Skeletal muscle cell (primary cell): ENCODE results near the gene OLFML1.

Experiments
- DNase-seq: peaks from one replicate; pipeline ENCODE4 v3.0.0-alpha.2; 2010; ENCODE audit warnings: low read depth
- H3K4me3 ChIP-seq: 2 replicates; pipeline ENCODE4 v1.5.1; 2011; ENCODE audit warnings: low read depth, mild to moderate bottlenecking, control low read depth, low read length, moderate library complexity

Gene OLFML1

DNA sequence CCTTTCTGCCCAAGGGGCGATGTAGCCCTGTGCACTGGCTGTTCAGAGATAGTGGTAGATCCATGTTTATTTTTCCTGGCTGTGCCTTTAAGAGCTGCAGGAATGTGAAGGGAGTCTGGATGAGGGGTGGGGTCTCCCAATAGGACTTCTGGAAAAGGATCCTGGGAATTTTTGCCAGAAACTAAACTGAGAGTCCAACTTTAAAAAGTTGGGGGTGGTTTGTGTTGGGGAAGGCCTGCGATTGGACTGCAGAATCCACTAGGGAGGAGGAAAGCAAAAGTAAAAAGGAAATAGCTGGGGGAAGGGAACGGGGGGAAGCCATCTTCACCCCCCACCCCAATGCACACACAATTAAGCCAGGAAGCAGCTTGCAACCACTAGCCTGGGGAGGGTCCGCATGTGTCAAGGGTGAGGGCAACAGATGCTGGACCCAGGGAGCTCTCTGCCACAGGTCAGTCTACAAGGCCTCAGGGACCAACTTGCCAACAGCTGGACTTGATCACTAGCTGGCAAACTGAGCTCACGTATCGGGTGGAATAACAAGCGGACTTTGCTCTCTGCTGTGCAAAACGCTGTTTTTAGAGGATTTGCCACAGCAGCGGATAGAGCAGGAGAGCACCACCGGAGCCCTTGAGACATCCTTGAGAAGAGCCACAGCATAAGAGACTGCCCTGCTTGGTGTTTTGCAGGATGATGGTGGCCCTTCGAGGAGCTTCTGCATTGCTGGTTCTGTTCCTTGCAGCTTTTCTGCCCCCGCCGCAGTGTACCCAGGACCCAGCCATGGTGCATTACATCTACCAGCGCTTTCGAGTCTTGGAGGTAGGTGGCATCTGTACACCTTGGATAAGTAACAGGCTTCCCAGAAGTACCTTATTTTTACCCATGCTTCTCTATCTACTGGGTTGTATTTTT is at the start of gene OLFML1:
TSS of gene OLFML1 (plus strand) at position 321 of the 912 bp plus-strand sequence. CDS start at position 691, 370 bp downstream.
- DNase-seq, result no peak
- no peak within 1 kb of the TSS for H3K4me3 ChIP-seq

DNA sequence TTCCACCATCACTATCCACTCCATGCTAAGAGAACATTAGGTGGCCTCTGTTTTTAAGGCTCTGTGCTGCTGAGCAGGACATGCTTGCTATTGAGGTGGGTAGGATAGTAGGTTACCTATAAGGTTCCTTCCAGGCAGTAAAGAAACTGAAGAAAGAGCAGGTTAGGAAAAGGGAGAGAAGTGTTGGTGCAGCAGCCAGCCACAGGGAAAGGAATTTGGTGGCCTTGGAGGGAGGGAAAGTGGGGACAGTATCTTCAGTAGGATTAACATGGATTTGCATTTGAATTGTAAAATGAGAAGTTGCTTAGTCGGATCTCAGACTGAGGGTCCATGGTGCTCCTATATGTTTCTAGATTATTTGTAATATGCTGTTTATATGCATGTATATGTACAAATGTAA is 49.2 kb upstream of the OLFML1 start:
- no peak overlapping the region for H3K4me3 ChIP-seq
- no peak for DNase-seq

DNA sequence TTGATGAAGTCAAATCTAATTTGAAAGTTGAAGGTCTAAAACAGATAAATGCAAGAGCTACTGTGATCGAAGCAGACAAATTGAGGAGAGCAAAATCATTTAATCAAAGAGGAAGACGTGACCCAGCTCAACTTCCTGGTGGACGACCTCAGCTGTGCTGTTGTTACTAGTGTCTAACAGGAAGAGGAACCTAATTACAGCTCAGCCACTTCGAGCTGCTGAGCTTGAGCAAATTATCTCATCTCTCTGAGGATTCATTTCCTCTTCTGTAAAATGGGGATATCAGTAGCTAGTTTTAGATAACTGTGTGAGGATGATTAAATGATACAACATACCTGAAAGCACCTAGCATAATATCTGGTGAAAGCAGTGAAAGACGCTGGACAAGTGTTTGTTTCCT is 48.6 kb upstream of the OLFML1 start:
- DNase-seq, result no peak
- H3K4me3 ChIP-seq, result no peak overlapping the region

DNA sequence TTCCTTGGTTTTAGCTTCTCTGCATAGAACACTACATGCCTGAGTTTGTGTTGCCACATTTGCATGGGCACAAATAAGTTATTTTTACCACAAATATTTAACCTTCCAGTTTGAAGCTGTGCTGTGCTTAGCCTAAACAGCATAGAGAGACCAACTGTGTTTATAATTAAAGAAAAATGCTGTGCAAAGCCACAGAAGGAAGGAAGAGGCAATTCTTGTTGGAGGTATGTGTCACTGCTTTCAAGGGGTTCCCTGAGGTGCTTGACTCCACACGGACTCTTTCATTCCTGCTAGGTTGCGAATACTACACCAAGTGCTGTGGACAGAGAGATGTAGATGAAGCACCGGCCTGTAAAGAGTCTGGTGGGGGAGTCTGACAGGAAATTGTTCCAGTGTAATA is 47.6 kb upstream of the OLFML1 start:
- no peak for DNase-seq
- H3K4me3 ChIP-seq, result no peak overlapping the region

DNA sequence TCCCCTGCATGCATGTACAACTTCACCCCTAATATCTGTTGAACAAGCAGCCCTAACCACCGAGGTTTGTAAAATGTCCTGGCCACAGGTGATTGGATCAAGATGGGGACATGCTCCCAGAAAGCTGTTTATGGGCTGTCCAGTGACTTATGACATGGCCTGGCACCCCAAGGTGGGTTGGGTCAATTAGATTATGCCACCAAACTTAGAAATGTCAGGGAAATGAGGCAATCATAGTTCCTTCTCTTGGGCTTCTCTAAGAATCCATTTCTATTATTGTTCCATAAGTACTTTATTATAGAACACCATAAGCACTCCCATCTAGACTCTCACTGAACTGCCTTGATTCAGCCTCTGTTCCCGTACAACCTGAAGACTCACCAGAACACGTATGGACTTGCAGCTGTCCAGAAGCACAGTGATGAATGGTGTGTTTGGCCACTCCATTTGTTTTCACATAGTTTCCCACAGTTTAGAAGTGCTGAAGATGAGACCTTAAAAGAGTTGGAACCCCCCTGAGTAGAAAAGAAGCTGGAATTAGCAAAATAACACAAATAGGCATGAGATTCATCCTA is 45.5 kb upstream of the OLFML1 start:
- DNase-seq, result no peak
- H3K4me3 ChIP-seq, result no peak overlapping the region

DNA sequence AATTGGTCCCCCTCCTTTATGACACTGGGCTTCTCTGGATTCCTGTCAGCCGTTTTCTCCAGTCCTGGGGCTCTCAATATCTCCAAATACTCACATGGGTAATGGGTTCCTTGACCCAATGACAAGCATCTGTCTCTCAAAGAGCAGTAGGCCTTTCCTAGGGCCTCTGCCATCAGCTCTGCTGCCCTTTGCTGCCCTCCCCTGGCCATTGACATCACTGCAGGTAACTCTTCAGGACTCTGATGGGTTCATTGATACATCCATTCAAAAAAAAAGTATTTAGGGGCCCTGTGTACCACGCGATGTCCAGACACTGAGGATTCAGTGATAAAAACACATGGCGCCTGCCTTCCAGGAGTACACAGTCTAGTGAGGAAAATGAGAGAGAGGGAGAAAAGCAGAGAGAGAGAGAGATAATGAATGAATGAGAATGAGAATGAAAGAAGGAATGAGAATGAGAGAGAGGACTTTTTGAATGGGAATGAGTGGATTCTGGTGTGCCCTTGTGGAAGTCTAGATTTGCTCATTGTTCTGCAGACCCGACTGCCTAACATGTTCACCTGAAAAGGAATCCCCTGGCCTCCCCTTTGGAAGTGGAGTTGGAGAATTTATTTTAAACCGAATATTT is 42.6 kb upstream of the OLFML1 start:
- no peak overlapping the region for H3K4me3 ChIP-seq
- DNase-seq, result peak; percentile 9

DNA sequence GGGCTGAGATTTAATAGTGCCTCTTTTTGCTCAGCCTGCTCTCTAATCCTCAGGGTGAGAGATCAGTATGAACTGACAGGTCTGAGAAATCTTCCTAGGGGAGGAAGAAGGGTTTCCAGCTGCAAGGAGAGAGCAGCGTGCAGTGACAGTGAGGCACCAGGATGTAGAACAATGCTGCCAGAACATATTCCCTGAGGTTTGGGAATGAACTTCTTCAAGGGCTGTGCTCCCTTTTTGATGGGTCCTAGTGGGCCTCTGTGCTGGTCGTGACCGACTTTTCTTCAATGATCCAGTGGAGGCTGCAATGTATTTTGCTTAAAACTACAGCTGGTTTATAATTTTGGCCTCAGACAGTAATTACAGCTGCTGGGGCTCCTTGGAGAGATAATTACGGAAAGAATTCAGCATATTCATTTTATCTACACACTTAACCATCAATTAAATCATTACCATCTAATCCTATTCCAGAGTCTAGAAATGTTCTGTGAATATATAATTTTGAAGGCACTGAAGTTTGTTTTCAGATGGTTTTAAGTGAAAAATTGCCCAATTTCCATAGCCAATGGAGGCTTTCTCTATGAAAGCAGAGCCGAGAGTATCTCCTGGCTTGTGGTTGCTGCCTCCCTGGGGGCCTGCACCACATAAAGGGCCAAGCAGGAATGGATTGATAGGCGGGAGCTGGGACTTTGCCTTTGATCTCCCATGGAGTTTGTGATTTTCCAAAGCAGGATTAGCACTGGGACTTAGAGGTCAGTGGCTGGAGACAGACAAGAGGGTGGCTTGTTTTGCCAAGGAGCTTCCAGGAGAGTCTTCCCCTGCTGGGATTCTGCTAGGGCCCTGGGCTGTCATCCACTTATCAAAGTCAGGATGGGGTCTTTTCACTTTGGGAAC is 41.0 kb upstream of the OLFML1 start:
- no peak for DNase-seq
- no peak overlapping the region for H3K4me3 ChIP-seq

DNA sequence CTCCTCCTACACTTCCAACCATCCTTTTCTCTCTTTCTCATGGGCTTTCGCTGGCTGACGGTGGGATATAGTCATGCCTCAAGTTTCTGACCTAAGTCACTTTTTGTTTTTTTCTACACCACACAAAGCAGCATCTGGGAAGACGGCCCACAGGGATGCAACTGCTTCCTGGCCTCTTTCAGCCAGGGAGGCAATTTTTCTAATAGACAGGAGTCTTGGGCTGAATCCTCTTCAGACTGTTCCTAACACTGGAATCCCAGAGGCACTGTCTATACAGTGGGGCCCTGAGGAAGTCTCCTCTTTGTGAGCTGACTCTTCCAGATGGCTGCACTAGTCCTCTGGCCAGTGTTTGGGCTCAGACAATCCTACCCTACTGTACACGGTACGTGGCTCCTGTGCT is 39.7 kb upstream of the OLFML1 start:
- H3K4me3 ChIP-seq, result no peak overlapping the region
- DNase-seq, result no peak

DNA sequence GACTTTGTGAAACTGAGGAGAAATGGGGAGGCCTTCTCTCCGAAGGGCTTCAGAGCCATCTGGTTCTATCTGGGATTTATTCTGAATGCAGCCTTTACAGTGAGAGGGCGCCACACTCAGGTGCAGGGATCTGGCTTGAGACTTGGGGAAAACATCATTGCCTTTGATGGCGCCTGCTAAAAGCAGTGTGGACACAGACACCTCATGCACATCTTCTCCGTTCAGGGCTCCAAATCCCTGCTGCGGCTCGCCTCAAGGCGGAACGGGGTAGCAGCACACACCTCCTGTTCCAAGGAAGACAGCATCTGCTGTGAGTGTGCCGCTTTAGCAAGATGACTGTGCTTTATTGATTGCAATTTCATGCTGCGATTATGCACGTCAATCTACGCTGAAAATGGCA is 37.1 kb upstream of the OLFML1 start:
- H3K4me3 ChIP-seq, result no peak overlapping the region
- DNase-seq, result no peak

DNA sequence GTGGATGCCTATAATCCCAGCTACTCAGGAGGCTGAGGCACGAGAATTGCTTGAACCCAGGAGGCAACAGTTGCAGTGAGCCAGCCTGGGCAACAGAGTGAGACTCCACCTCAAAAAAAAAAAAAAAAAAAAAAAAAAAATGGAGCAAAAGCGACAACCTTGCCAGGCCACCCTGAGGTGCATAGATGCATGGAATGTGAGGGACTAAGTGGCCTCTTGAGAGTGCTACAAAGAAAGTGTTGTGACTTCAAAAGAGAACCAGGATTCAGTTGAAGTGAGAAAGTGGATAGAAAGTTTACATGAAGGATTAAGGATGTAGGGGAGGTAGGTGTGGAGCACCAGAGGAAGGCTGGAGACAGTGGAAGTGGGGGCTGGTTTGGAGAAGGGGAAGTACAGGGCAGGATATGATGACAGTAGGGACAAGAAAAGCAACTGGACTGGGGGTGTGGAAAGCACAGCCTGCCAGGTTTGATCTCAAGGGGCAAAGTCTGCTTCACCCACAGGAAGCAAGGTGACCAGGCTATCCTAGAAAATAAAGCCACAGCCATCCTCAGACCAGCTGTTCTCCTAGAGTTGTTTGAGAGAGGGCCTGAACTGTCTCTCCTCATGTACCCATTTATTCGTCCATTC is 36.0 kb upstream of the OLFML1 start:
- no peak for DNase-seq
- no peak overlapping the region for H3K4me3 ChIP-seq

DNA sequence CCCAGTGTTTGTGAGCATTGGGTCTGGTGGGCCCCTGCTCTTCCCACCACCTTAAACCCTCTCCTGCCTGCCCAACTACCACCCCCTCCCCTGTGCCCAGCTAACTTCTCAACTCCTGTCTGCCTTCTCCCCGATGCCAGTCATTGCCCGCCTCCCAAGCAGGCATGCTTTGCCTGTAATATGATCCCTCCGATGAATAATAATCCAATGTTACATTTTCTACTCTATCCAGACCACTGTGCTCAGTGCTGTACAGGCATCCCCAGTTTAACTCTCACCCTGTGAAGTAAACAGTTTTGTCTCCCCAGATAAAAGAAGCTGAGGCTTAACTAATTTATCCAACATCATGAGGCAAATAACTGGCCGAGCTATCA is 35.5 kb upstream of the OLFML1 start:
- no peak for DNase-seq
- no peak overlapping the region for H3K4me3 ChIP-seq

DNA sequence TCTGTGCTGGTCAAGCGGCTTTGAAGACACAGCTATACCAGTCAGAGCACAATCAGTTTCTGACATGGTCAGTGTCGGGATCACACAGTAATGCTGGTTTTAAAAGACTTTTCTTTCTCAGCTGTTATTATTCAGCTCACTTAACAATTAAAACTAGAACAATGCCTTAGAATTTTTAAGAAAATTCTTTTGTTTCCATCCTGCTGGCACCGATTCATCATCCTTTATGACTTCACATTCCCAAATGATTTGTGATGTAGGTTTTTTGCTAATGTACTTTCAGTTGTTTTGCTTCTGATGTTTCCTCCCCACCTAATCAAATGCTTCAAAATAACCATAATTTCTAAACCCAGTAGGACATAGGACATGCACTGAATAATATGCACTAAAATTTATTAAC is 34.5 kb upstream of the OLFML1 start:
- no peak for DNase-seq
- H3K4me3 ChIP-seq, result no peak overlapping the region

DNA sequence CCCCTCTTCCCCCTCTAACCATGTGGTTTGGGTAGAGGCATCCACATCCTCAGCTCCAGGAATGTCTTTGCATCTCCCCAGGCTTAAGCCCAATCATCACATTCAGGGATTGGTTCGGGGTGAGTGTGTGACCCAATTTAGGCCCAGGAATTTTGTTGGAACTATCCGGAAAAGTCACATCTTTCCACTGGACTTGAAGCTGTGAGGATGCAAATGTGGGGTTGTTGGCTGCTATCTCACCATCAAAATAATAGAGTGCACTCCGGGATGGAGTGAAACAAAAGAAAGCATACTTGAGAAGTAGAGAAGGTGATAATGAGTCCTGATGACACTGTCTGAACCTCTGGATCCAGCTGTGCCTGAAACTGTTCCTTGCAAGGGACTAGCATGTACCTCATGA is 33.8 kb upstream of the OLFML1 start:
- no peak overlapping the region for H3K4me3 ChIP-seq
- DNase-seq, result no peak

DNA sequence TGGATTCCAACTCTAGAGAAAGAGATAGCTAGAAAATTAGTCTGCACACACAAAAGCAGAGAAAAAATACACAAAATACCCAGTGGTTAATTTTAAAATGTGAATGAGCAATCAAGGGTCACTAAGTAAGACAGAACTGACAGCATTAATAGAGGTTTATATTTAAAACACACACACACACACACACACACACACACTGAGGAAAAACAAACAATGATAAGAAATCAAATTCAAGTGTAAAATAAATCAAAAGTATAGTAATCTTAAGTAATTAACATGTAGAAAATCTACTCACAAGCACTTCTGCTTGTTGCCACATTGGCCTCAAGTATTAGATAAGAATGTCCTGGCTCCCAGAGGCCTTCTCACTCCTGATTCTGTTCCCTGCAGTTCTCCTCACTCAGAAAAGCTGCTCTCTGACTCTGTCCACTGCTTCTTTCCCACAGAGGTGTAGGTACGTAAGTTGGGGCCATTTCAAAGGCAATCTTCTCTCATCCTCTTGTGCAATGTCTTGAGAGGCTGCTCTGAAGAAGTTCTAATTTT is 33.3 kb upstream of the OLFML1 start:
- H3K4me3 ChIP-seq, result no peak overlapping the region
- DNase-seq, result no peak

DNA sequence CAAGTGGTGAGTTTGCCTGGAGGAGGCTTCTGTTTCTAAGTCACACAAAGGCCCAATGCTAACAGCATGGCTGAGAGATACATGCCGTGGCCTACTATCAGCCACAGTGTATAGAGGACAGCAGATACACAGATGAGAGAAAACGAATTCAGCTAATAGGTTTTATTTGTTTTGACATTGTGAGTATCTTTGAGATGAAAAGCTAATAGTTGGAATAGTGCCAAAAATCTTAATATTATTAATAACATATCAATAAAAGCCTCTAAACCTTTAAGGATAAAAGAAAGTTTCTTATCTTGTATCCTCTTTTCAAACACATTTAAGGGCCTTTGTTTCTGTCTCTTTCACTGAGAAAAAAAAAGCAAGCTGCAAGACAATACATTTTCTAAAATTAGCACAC is 30.5 kb upstream of the OLFML1 start:
- H3K4me3 ChIP-seq, result no peak overlapping the region
- no peak for DNase-seq

DNA sequence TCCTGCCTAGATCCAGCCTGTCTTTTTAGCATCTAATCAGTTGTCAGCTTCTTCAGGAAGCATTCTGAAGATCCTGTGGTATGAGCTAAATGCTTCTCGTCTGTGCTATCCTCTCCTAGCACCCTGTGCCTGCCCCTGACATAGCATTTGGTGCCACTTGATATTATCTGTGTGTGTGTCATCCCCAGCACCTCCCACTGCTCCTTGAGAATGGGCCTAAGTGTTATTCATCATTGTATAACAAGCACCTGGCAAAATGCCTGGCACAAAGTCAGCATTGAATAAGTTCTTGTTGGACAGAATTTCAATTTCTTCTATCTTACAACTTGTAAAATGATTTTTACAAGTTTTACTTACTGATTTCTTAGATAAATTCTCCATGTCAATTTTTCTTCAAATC is 28.1 kb upstream of the OLFML1 start:
- DNase-seq, result no peak
- no peak overlapping the region for H3K4me3 ChIP-seq

DNA sequence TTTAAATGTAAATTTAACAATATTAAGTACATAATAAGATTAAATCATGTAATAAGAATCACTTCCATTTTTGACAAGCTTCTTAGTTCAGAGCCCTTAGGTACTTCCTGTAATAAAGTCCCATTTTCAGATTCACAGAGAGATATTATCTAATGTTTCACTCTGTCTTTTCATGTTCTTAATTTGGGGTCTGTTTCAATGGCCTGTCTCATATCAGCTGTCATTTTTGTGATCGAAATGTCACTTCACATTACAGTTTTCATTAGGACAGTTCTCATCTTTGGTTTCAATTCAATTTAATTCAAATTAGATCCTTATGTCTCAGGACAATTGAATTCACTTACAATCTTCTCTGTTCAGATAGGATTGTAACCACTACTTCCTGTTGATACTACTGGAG is 22.6 kb upstream of the OLFML1 start:
- H3K4me3 ChIP-seq, result no peak overlapping the region
- no peak for DNase-seq

DNA sequence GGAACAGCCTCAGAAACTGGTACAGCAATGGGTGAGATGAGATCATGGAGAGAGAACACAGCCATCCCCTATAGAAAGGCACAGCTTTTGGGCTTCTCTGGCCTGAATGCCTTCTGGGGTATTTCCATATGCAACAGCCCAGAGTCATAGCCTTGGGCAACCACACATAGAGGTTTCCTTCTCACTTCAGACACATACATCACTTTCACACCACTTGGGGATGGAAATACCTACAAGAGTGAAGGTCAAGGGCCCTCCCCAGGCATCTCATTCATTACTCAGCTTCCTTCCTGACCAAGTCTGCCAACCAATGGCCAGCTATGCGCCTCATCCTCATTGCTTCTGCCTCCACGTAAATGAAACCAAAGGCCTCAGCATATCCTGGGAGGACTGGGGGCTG is 17.7 kb upstream of the OLFML1 start:
- no peak for DNase-seq
- H3K4me3 ChIP-seq, result no peak overlapping the region

DNA sequence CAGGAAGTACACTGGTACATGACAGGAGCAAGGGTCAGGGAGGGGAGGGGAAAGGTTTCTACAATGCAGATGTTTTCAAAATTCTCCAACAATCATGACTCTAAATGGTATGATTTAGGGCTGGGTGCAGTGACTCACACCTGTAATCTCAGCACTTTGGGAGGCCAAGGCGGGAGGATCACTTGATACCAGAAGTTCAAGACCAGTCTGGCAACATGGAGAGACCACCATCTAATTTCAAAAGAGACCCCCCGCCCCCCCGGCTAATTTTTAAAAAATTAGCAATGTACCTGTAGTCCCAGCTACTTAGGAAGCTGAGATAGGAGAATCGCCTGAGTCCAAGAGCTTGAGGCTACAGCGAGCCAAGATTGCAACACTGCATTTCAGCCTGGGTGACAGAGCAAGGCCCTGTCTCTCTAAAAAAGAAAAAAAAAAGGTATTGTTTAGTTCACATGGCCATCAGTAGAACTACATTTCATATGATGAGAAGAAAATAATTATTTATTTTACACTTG is 15.9 kb upstream of the OLFML1 start:
- DNase-seq, result no peak
- no peak overlapping the region for H3K4me3 ChIP-seq
